Stimulated activated CD8-positive, alpha-beta memory T cell treated with anti-CD3 and anti-CD28 coated beads, Interleukin-4, amount 100 ng/mL, for 48 hours (primary cell): ENCODE results near the gene RAP2A.

ENCODE experiments used
- DNase-seq: peaks from one replicate; pipeline ENCODE4 v3.0.0-alpha.2; 2020

RAP2A gene

GRCh38 chr13:97456047-97456446 is 22.1 kb downstream of the RAP2A start:
- no peak for DNase-seq

GRCh38 chr13:97459215-97459777 is 25.3 kb downstream of the RAP2A start:
- DNase-seq: no peak

GRCh38 chr13:97460004-97460775 is 26.2 kb downstream of the RAP2A start:
- DNase-seq: no peak

- DNase-seq: no peak
Measured at GRCh38 chr13:97460853-97461252, 26.9 kb downstream of the RAP2A start.

- DNase-seq: no peak
Measured at GRCh38 chr13:97464561-97464960, 30.6 kb downstream of the RAP2A start.

- DNase-seq: no peak
Measured at GRCh38 chr13:97466722-97467121, 32.8 kb downstream of the RAP2A start.

GRCh38 chr13:97468331-97468730 is 34.4 kb downstream of the RAP2A start:
- DNase-seq: no peak

- DNase-seq: no peak
Measured at GRCh38 chr13:97471711-97472110, 37.7 kb downstream of the RAP2A start.

- no peak for DNase-seq
Measured at GRCh38 chr13:97474349-97474980, 40.5 kb downstream of the RAP2A start.

GRCh38 chr13:97475011-97475410 is 41.0 kb downstream of the RAP2A start:
- no peak for DNase-seq

GRCh38 chr13:97477844-97478243 is 43.9 kb downstream of the RAP2A start:
- DNase-seq: no peak

GRCh38 chr13:97478247-97478646 is 44.3 kb downstream of the RAP2A start:
- no peak for DNase-seq

- no peak for DNase-seq
Measured at GRCh38 chr13:97483465-97483864, 49.5 kb downstream of the RAP2A start.

- no peak for DNase-seq
Measured at GRCh38 chr13:97484301-97484700, 50.3 kb downstream of the RAP2A start.

GRCh38 chr13:97485320-97485719 is 51.4 kb downstream of the RAP2A start:
- DNase-seq: no peak

- DNase-seq: no peak
Measured at GRCh38 chr13:97490702-97491307, 56.8 kb downstream of the RAP2A start.

- no peak for DNase-seq
Measured at GRCh38 chr13:97491452-97491851, 57.5 kb downstream of the RAP2A start.

- DNase-seq: no peak
Measured at GRCh38 chr13:97492257-97492656, 58.3 kb downstream of the RAP2A start.

- no peak for DNase-seq
Measured at GRCh38 chr13:97492684-97493371, 58.9 kb downstream of the RAP2A start.

GRCh38 chr13:97493456-97493855 is 59.5 kb downstream of the RAP2A start:
- no peak for DNase-seq

- DNase-seq: no peak
Measured at GRCh38 chr13:97495678-97496077, 61.7 kb downstream of the RAP2A start.

GRCh38 chr13:97496511-97496910 is 62.5 kb downstream of the RAP2A start:
- no peak for DNase-seq

GRCh38 chr13:97497400-97497799 is 63.4 kb downstream of the RAP2A start:
- DNase-seq: no peak
